GM12874 (cell line): ENCODE results near the gene LMAN1L.

Experiments used
- CTCF ChIP-seq: IDR thresholded peaks from 2 replicates; pipeline ENCODE4 v1.5.1; 2011; ENCODE audit warnings: low read depth, mild to moderate bottlenecking, control low read depth, low read length, moderate library complexity; ENCODE audit not compliant: insufficient read depth

LMAN1L gene

DNA sequence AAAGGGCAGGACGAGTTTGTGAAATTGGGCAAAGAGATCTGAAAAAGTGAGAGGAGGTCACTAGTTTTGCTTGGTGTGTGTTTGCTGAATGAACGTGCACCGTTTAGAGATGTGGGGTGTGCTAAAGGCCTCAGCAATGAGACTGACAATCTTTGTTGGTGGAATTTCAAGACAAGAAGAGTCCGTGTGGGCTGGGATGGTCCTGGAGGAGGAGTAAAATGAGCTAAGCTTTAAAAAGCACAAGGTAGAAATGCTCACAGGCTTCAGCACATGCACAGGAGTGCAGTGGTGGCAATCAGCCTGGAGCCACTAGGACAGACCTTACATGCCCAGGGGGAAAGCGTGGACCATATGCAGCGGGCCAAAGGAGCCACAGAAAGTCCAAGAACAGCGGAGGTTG, 12.3 kb downstream of the LMAN1L start:
- TF ChIP-seq CTCF = no peak

- TF ChIP-seq CTCF = no peak
These were observed 13.2 kb downstream of the LMAN1L start for GRCh38 chr15:74825866-74826265.

- TF ChIP-seq CTCF = no peak
These were observed 13.8 kb downstream of the LMAN1L start, which contains the start of gene CPLX3 for GRCh38 chr15:74826364-74826819. CPLX3 (plus strand) TSS chr15:74826627; CDS start chr15:74826704, 77 bp downstream.

GRCh38 chr15:74826921-74827320, 14.3 kb downstream of the LMAN1L start:
- no peak for TF ChIP-seq CTCF

- no peak for TF ChIP-seq CTCF
These were observed 15.0 kb downstream of the LMAN1L start for GRCh38 chr15:74827614-74828013.

DNA sequence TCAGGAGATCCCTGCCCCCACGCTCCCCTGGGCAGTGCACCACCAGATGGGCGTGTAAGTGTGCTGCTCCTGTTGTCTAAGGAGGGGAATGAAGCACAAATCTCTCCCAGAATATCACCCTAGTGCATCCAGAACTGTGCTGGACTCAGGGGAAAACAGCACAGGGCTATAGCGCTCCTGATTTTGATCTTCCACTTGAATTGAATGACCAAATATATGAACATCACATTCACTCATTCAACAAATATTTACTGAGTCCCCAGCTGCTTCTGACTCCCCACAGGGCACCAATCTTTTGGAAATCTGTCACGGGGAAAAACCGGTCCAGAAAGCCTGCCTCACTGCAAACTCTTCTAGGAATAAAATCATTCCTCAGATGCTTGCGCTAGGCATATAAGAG, 16.2 kb downstream of the LMAN1L start:
- TF ChIP-seq CTCF = no peak

DNA sequence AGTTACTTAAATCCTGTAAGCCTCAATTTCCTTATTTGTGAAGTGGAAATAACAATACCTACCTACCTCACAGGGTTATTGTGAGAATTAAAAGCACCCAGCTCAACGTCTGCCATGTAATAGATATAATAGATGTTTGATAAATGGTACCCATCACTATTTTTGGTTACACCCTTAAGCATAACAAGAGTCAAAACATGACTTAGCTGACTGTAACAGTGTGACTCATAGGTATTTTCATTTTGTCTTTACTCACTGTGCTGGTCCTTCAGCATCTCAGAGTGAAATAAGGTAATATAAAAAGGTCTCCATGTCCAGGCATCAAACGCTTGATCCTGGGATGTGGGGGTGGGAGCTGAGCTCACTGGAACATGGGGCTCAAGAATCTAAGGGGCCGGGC, 16.9 kb downstream of the LMAN1L start:
- no peak for TF ChIP-seq CTCF
